ENCODE measurements around the gene FNDC3B.

The FNDC3B gene

GRCh38 chr3:172277151-172277652 is 237.8 kb downstream of the FNDC3B start:
- Histone ChIP-seq H3K27ac (ENCODE audit: low read length) (no peak overlapping the region), H3K27me3 (ENCODE audit: control insufficient read depth, insufficient read depth, low read length) (no peaks in the 10 kb centered on the region), H3K9me3 (ENCODE audit: control insufficient read depth, low read depth, low read length) (no peaks in the 10 kb centered on the region), H3K36me3 (ENCODE audit: control insufficient read depth, low read depth, low read length) (no peaks in the 10 kb centered on the region), H3K4me3 (ENCODE audit: low read length) (no peak overlapping the region), H3K4me1 (ENCODE audit: control insufficient read depth, low read depth, low read length) (no peaks in the 10 kb centered on the region), H3K9ac (ENCODE audit: low read length) (no peak overlapping the region)

GRCh38 chr3:172279191-172279640 is 239.8 kb downstream of the FNDC3B start:
- no peak overlapping the region for H3K9ac ChIP-seq (ENCODE audit: low read length)
- no peaks in the 10 kb centered on the region for H3K4me1 ChIP-seq (ENCODE audit: control insufficient read depth, low read depth, low read length)
- H3K9me3 ChIP-seq (ENCODE audit: control insufficient read depth, low read depth, low read length): no peaks in the 10 kb centered on the region
- no peaks in the 10 kb centered on the region for H3K27me3 ChIP-seq (ENCODE audit: control insufficient read depth, insufficient read depth, low read length)
- no peak overlapping the region for H3K4me3 ChIP-seq (ENCODE audit: low read length)
- no peaks in the 10 kb centered on the region for H3K36me3 ChIP-seq (ENCODE audit: control insufficient read depth, low read depth, low read length)
- peak overlapping the region; percentile 25 for H3K27ac ChIP-seq (ENCODE audit: low read length)

GRCh38 chr3:172279974-172280373 is 240.6 kb downstream of the FNDC3B start:
- Histone ChIP-seq H3K4me3 (ENCODE audit: low read length) (no peak overlapping the region), H3K4me1 (ENCODE audit: control insufficient read depth, low read depth, low read length) (no peaks in the 10 kb centered on the region), H3K27ac (ENCODE audit: low read length) (no peak overlapping the region), H3K36me3 (ENCODE audit: control insufficient read depth, low read depth, low read length) (no peaks in the 10 kb centered on the region), H3K27me3 (ENCODE audit: control insufficient read depth, insufficient read depth, low read length) (no peaks in the 10 kb centered on the region), H3K9ac (ENCODE audit: low read length) (no peak overlapping the region), H3K9me3 (ENCODE audit: control insufficient read depth, low read depth, low read length) (no peaks in the 10 kb centered on the region)

GRCh38 chr3:172280406-172281051 is 241.2 kb downstream of the FNDC3B start:
- Histone ChIP-seq H3K36me3 (ENCODE audit: control insufficient read depth, low read depth, low read length) (no peaks in the 10 kb centered on the region), H3K27me3 (ENCODE audit: control insufficient read depth, insufficient read depth, low read length) (no peaks in the 10 kb centered on the region), H3K4me3 (ENCODE audit: low read length) (no peak overlapping the region), H3K9ac (ENCODE audit: low read length) (no peak overlapping the region), H3K9me3 (ENCODE audit: control insufficient read depth, low read depth, low read length) (no peaks in the 10 kb centered on the region), H3K27ac (ENCODE audit: low read length) (no peak overlapping the region), H3K4me1 (ENCODE audit: control insufficient read depth, low read depth, low read length) (no peaks in the 10 kb centered on the region)

GRCh38 chr3:172281884-172282283 is 242.5 kb downstream of the FNDC3B start:
- Histone ChIP-seq H3K27ac (ENCODE audit: low read length) (no peak overlapping the region), H3K36me3 (ENCODE audit: control insufficient read depth, low read depth, low read length) (no peaks in the 10 kb centered on the region), H3K4me1 (ENCODE audit: control insufficient read depth, low read depth, low read length) (no peaks in the 10 kb centered on the region), H3K9ac (ENCODE audit: low read length) (no peak overlapping the region), H3K27me3 (ENCODE audit: control insufficient read depth, insufficient read depth, low read length) (no peaks in the 10 kb centered on the region), H3K4me3 (ENCODE audit: low read length) (no peak overlapping the region), H3K9me3 (ENCODE audit: control insufficient read depth, low read depth, low read length) (no peaks in the 10 kb centered on the region)

GRCh38 chr3:172282850-172283249 is 243.5 kb downstream of the FNDC3B start:
- Histone ChIP-seq H3K36me3 (ENCODE audit: control insufficient read depth, low read depth, low read length) (no peaks in the 10 kb centered on the region), H3K9ac (ENCODE audit: low read length) (no peak overlapping the region), H3K9me3 (ENCODE audit: control insufficient read depth, low read depth, low read length) (no peaks in the 10 kb centered on the region), H3K27ac (ENCODE audit: low read length) (no peak overlapping the region), H3K4me3 (ENCODE audit: low read length) (no peak overlapping the region), H3K4me1 (ENCODE audit: control insufficient read depth, low read depth, low read length) (no peaks in the 10 kb centered on the region), H3K27me3 (ENCODE audit: control insufficient read depth, insufficient read depth, low read length) (no peaks in the 10 kb centered on the region)

- Histone ChIP-seq H3K4me3 (ENCODE audit: low read length) (no peak overlapping the region), H3K4me1 (ENCODE audit: control insufficient read depth, low read depth, low read length) (no peaks in the 10 kb centered on the region), H3K9ac (ENCODE audit: low read length) (no peak overlapping the region), H3K27ac (ENCODE audit: low read length) (no peak overlapping the region), H3K9me3 (ENCODE audit: control insufficient read depth, low read depth, low read length) (no peaks in the 10 kb centered on the region), H3K36me3 (ENCODE audit: control insufficient read depth, low read depth, low read length) (peaks cover 6% of the 10 kb centered on the region), H3K27me3 (ENCODE audit: control insufficient read depth, insufficient read depth, low read length) (no peaks in the 10 kb centered on the region)
Observed at GRCh38 chr3:172283841-172284357, 244.5 kb downstream of the FNDC3B start.

- Histone ChIP-seq H3K4me3 (ENCODE audit: low read length) (no peak overlapping the region), H3K9me3 (ENCODE audit: control insufficient read depth, low read depth, low read length) (no peaks in the 10 kb centered on the region), H3K27me3 (ENCODE audit: control insufficient read depth, insufficient read depth, low read length) (no peaks in the 10 kb centered on the region), H3K9ac (ENCODE audit: low read length) (no peak overlapping the region), H3K27ac (ENCODE audit: low read length) (no peak overlapping the region), H3K4me1 (ENCODE audit: control insufficient read depth, low read depth, low read length) (peaks cover 3% of the 10 kb centered on the region), H3K36me3 (ENCODE audit: control insufficient read depth, low read depth, low read length) (peaks cover 6% of the 10 kb centered on the region)
Observed at GRCh38 chr3:172285844-172286243, 246.5 kb downstream of the FNDC3B start.

GRCh38 chr3:172286548-172287148 is 247.3 kb downstream of the FNDC3B start:
- Histone ChIP-seq H3K27ac (ENCODE audit: low read length) (no peak overlapping the region), H3K9ac (ENCODE audit: low read length) (no peak overlapping the region), H3K4me3 (ENCODE audit: low read length) (no peak overlapping the region), H3K36me3 (ENCODE audit: control insufficient read depth, low read depth, low read length) (peaks cover 6% of the 10 kb centered on the region), H3K27me3 (ENCODE audit: control insufficient read depth, insufficient read depth, low read length) (no peaks in the 10 kb centered on the region), H3K9me3 (ENCODE audit: control insufficient read depth, low read depth, low read length) (no peaks in the 10 kb centered on the region), H3K4me1 (ENCODE audit: control insufficient read depth, low read depth, low read length) (peaks cover 3% of the 10 kb centered on the region)

GRCh38 chr3:172287937-172288477 is 248.6 kb downstream of the FNDC3B start:
- Histone ChIP-seq H3K27ac (ENCODE audit: low read length) (no peak overlapping the region), H3K4me3 (ENCODE audit: low read length) (no peak overlapping the region), H3K36me3 (ENCODE audit: control insufficient read depth, low read depth, low read length) (peaks cover 6% of the 10 kb centered on the region), H3K9ac (ENCODE audit: low read length) (no peak overlapping the region), H3K9me3 (ENCODE audit: control insufficient read depth, low read depth, low read length) (no peaks in the 10 kb centered on the region), H3K4me1 (ENCODE audit: control insufficient read depth, low read depth, low read length) (peaks cover 3% of the 10 kb centered on the region), H3K27me3 (ENCODE audit: control insufficient read depth, insufficient read depth, low read length) (no peaks in the 10 kb centered on the region)

- Histone ChIP-seq H3K4me3 (ENCODE audit: low read length) (no peak overlapping the region), H3K27me3 (ENCODE audit: control insufficient read depth, insufficient read depth, low read length) (no peaks in the 10 kb centered on the region), H3K27ac (ENCODE audit: low read length) (no peak overlapping the region), H3K9ac (ENCODE audit: low read length) (no peak overlapping the region), H3K36me3 (ENCODE audit: control insufficient read depth, low read depth, low read length) (peaks cover 6% of the 10 kb centered on the region), H3K9me3 (ENCODE audit: control insufficient read depth, low read depth, low read length) (no peaks in the 10 kb centered on the region), H3K4me1 (ENCODE audit: control insufficient read depth, low read depth, low read length) (peaks cover 3% of the 10 kb centered on the region)
Observed at GRCh38 chr3:172288651-172289050, 249.3 kb downstream of the FNDC3B start.
